ENCODE measurements around the gene YRDC.

GRCh38 chr1:37793773-37794371 is 14.1 kb downstream of the YRDC start, which contains the start of gene MANEAL:
- TF ChIP-seq, protein P1, sequence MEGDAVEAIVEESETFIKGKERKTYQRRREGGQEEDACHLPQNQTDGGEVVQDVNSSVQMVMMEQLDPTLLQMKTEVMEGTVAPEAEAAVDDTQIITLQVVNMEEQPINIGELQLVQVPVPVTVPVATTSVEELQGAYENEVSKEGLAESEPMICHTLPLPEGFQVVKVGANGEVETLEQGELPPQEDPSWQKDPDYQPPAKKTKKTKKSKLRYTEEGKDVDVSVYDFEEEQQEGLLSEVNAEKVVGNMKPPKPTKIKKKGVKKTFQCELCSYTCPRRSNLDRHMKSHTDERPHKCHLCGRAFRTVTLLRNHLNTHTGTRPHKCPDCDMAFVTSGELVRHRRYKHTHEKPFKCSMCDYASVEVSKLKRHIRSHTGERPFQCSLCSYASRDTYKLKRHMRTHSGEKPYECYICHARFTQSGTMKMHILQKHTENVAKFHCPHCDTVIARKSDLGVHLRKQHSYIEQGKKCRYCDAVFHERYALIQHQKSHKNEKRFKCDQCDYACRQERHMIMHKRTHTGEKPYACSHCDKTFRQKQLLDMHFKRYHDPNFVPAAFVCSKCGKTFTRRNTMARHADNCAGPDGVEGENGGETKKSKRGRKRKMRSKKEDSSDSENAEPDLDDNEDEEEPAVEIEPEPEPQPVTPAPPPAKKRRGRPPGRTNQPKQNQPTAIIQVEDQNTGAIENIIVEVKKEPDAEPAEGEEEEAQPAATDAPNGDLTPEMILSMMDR (conservative IDR thresholded peaks at IDR 0.05; ENCODE audit: low read depth, low read length): no peak
- TF ChIP-seq EZH2 (IDR thresholded peaks at IDR 0.05; ENCODE audit: low read length, unreplicated experiment) (no peak), EZH2phosphoT487 (IDR thresholded peaks at IDR 0.05; ENCODE audit: borderline replicate concordance, low read length) (peak; percentile 48; the same call in 1 of the 2 replicates)

All from PC-3 (cell line).